ENCODE measurements around the gene FOXJ1. TPM values are rescaled to one million over a fixed set of nuclear protein-coding genes. Genes with fewer than 3 reads are reported as not detected.

Gene FOXJ1
- polyA plus RNA-seq, 1 of the 3 experiments (the other 2 are of a cell fraction) = not detected

- no peak for TF ChIP-seq FOSL2 (IDR thresholded peaks at IDR 0.05; ENCODE audit: borderline replicate concordance, low read depth)
Measured at GRCh38 chr17:76094046-76094445, 47.0 kb downstream of the FOXJ1 start (continued).

GRCh38 chr17:76092526-76093413 lies 48.3 kb downstream of the FOXJ1 start:
- H3K4me2 ChIP-seq = no peak overlapping the region
- no peak for TF ChIP-seq MXI1 (IDR thresholded peaks at IDR 0.05; ENCODE audit: low read depth, low read length)
- DNase-seq = peak; percentile 21
- H2AFZ ChIP-seq (ENCODE audit: low read depth) = no peak overlapping the region
- H3K27ac ChIP-seq (ENCODE audit: low read depth in 2 of 2, low read length in 1 of 2) = no peak overlapping the region
- H3K4me1 ChIP-seq (ENCODE audit: control insufficient read depth in 1 of 2, insufficient read depth in 2 of 2, low read depth in 1 of 2, low read length in 1 of 2) = no peaks in the 10 kb centered on the region
- no peaks in the 10 kb centered on the region for H3K27me3 ChIP-seq (ENCODE audit: insufficient read depth)
- POLR2A ChIA-PET = interaction anchor here (1.2 to 3.9 kb wide), 4 partner anchors 9 to 13 kb away, joined by 3 to 20 read pairs (median 6); partner anchors contain the start of genes EXOC7 and ZACN
- H3K9me2 ChIP-seq = no peaks in the 10 kb centered on the region
- no peak overlapping the region for H3K4me3 ChIP-seq (ENCODE audit: low read depth in 2 of 2, low read length in 1 of 2)
- H3K36me3 ChIP-seq (replicated peaks in 1 of 2; ENCODE audit: control insufficient read depth in 1 of 2, insufficient read depth in 2 of 2, low read length in 1 of 2) = peaks cover 53 to 76% of the 10 kb centered on the region in 2 experiments
- H3F3A ChIP-seq (replicated peaks; ENCODE audit: insufficient read depth) = no peaks in the 10 kb centered on the region
- no peaks in the 10 kb centered on the region for H3K9me3 ChIP-seq
- no peak overlapping the region for H3K9ac ChIP-seq
- H3K79me2 ChIP-seq (ENCODE audit: insufficient read depth) = no peaks in the 10 kb centered on the region; the same call in 1 of the 2 replicates
- H4K20me1 ChIP-seq (ENCODE audit: insufficient read depth) = no peaks in the 10 kb centered on the region
- CTCF ChIA-PET = interaction anchor here (0.6 to 4.6 kb wide), 9 partner anchors 11 to 187 kb away, joined by 3 to 16 read pairs (median 4); partner anchors contain the start of gene CDK3
- WGBS (ENCODE audit: low lambda C conversion rate) = 95% methylated on average over 19 of the region's 20 CpGs

GRCh38 chr17:76091526-76092286 lies 49.3 kb downstream of the FOXJ1 start:
- no peaks in the 10 kb centered on the region for H3K27me3 ChIP-seq (ENCODE audit: insufficient read depth)
- no peak overlapping the region for H3K27ac ChIP-seq (ENCODE audit: low read depth in 2 of 2, low read length in 1 of 2)
- ChIA-PET POLR2A (interaction anchor here (0.7 to 3.9 kb wide), 4 partner anchors 11 to 81 kb away, joined by 3 to 20 read pairs (median 6); partner anchors contain the start of genes EXOC7 and ZACN), CTCF (interaction anchor here (0.8 to 4.6 kb wide), 3 partner anchors 10 to 188 kb away, joined by 3 to 16 read pairs (median 3); no protein-coding TSS in a partner anchor)
- no peaks in the 10 kb centered on the region for H3K4me1 ChIP-seq (ENCODE audit: control insufficient read depth in 1 of 2, insufficient read depth in 2 of 2, low read depth in 1 of 2, low read length in 1 of 2)
- no peak overlapping the region for H3K4me3 ChIP-seq (ENCODE audit: low read depth in 2 of 2, low read length in 1 of 2)
- no peaks in the 10 kb centered on the region for H3K9me3 ChIP-seq
- no peak overlapping the region for H3K9ac ChIP-seq
- 85% methylated on average over 23 of the region's 23 CpGs for WGBS (ENCODE audit: low lambda C conversion rate)
- H3K79me2 ChIP-seq (ENCODE audit: insufficient read depth) = no peaks in the 10 kb centered on the region; the same call in 1 of the 2 replicates
- H3K9me2 ChIP-seq = no peaks in the 10 kb centered on the region
- peaks cover 49 to 84% of the 10 kb centered on the region in 2 experiments for H3K36me3 ChIP-seq (replicated peaks in 1 of 2; ENCODE audit: control insufficient read depth in 1 of 2, insufficient read depth in 2 of 2, low read length in 1 of 2)
- no peaks in the 10 kb centered on the region for H4K20me1 ChIP-seq (ENCODE audit: insufficient read depth)
- TF ChIP-seq YY1 (IDR thresholded peaks at IDR 0.05; ENCODE audit: low read depth) = no peak
- no peak for TF ChIP-seq RFX5 (IDR thresholded peaks at IDR 0.05; ENCODE audit: low read length)
- TF ChIP-seq FOXM1 (IDR thresholded peaks at IDR 0.05; ENCODE audit: low read depth) = no peak
- no peak for TF ChIP-seq MXI1 (IDR thresholded peaks at IDR 0.05; ENCODE audit: low read depth, low read length)
- TF ChIP-seq NRF1 (IDR thresholded peaks at IDR 0.05; ENCODE audit: low read depth, low read length) = no peak
- no peak overlapping the region for H3K4me2 ChIP-seq
- H2AFZ ChIP-seq (ENCODE audit: low read depth) = no peak overlapping the region
- no peaks in the 10 kb centered on the region for H3F3A ChIP-seq (replicated peaks; ENCODE audit: insufficient read depth)
- no peak for DNase-seq
